HG02623 (cell line): ENCODE data around the gene SFMBT2.
"Not testable (repeated sequence)": the region's sequence is repeated elsewhere in the genome, so short reads cannot be mapped to it uniquely, and the experiment has no call there.

Source experiments
- ATAC-seq: cut with Tn5 transposase; IDR thresholded peaks from one replicate; pipeline ENCODE4 v1.9.1; 2021; ENCODE audit warnings: moderate library complexity; ENCODE audit not compliant: unreplicated experiment

The SFMBT2 gene

DNA sequence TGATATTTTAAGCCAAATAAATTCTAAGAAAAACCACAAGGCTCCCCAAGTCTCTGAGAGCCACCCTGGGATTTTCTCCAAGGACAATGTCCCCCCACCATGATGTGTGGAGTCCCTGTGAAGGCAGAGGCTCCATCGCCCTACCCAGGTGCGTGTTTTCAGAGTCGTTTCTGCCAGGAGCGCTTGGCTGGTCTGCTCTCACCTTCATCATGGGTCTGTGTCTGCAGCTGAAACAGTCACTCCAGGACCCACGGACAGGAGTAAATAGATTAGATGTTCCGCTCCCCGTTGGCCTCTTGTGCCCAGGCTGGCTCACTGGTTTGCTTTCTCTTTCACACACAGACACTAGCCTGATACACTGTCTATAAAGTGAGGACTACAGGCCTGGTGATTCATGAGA lies 217.5 kb downstream of the SFMBT2 start:
- no peak for ATAC-seq

DNA sequence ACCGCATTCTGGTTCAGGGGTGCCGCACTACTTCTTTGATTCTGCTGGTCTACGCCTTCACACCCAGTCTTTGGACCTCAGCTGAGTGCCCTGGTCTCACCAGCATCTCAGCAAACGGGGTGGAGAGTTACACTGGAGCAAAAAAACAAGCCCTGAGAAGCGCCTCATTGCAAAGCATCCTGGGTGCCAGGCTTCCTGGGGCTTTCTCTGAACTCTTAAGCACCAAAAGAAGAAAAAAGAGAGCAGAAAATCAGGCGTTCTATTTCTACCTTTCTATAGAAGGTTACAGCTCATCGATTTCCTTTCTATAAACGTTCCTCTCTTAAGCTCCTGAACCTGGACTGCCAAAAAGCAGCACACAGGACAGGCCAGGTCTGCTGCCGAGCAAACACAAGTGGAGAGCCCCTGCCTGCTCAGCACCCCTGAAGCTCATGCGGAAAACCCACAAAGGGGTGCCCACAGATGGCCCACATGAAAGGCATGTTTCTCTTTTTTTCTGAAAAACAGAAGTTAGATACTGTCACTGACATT lies 217.9 kb downstream of the SFMBT2 start:
- no peak for ATAC-seq

DNA sequence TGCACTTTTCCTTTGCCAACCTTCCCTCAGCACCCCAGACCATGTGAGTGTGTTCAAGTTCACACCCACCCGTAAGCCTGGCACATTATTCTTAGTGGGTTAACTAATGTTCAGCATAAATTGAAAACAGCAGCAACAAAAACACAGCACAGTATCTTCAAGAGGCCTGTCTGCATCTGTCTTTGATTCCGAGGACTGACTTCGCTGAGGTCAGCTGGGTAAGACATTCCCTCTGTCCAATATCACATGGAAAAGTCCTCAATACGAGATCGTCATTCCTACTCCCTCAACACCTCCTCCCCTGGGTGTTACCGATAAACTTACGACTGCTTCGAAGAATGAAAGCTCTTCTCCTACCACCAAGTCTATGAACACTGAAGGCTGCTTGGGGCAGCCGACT lies 218.8 kb downstream of the SFMBT2 start:
- no peak for ATAC-seq

DNA sequence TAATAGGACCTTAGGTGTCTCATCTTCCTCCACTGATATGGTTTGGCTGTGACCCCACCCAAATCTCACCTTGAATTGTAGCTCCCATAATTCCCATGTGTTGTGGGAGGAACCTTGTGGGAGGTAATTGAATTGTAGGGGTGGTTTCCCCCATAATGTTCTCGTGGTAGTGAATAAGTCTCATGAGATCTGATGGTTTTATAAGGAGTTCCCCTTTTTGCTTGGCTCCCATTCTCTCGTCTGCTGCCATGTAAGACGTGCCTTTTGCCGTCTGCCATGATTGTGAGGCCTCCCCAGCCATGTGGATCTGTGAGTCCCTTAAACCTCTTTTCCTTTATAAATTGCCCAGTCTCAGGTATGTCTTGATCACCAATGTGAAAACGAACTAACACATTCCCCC lies 220.1 kb downstream of the SFMBT2 start:
- not testable (repeated sequence) for ATAC-seq

DNA sequence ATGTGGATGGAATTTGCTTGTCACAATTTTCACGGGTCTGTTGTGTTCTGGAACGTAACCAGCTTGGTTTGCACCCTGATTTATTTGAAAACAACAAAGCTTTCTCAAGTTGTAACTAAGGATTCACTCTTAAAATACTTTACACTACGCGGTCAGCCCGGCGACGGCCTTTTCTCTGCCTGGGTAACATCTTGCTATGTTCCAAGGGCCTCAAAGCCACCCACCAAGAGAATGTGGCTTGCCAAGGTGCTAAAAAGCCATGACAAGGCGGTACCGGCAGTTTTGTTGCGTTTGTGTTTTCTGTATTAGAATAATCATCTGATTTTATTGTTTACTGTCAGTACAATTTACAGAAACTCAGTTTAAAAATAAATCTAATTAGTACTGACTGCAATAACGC lies 220.9 kb downstream of the SFMBT2 start:
- ATAC-seq: no peak

DNA sequence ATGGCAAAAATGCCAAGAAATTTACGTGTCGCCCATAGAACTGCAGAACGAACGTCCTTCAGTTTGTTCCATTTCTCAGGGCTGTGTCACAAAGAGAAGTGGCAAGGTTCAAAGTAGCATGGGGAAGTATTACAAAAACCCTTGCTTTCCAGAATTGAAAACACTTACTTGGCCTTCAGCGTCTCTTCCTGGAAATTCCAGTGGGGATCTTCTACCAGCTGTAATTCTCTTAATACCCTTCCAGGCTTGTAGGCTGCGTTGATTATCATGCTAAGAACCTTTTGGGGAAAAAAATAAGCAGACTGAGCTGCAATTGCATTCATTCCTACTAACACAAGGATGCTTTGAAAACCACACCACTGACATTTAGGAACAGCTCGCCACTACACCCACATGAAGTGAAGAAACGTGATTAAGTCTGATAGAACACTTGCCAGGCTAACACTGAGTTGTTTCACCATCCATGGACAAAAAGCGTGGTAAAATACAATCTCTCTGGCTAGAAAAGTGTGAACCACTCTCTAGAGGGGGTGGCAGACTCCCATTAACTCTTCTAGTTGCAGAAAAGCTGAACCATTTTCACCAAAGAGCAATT lies 222.3 kb downstream of the SFMBT2 start:
- no peak for ATAC-seq

DNA sequence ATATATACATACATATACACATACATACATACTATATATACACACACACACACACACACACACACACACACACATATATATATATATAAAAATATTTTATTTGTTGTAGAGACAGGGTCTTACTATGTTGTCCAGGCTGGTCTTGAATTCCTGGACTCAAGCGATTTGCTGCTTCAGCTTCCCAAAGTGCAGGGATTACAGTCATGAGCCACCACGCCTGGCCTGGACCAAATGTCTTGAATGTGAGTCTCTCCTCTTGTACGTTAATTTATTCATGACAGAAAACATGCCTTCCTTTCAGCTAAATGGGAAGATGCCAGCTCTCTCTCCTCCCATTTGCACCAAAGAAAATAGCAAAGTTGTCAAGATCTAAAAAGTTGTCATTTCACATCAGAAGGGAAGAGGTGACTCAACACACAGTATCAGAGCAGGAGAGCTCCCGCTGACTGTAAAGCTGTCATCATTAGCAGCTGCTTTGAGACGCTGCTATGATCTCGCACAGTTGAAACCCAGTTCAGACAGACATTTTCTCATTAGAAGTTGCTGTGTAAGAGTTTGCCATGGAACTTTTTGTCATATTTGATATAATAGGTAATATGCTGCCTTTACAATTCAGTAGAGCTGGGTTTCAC lies 224.3 kb downstream of the SFMBT2 start:
- ATAC-seq: no peak

DNA sequence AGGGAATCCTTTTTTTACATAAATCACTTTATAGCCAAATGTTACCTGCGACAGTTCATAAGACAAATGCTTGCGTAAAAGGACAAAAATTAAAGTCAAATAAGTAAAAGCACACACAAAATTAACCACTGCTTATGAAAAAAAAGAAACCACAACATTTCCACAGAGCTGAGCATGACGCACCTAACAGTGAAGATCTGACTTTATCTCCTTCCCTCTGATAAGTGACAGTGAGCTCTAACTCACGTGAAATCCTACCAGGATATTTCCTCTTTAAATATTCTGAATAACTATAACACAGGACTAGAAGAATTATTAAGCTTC lies 225.5 kb downstream of the SFMBT2 start:
- no peak for ATAC-seq

DNA sequence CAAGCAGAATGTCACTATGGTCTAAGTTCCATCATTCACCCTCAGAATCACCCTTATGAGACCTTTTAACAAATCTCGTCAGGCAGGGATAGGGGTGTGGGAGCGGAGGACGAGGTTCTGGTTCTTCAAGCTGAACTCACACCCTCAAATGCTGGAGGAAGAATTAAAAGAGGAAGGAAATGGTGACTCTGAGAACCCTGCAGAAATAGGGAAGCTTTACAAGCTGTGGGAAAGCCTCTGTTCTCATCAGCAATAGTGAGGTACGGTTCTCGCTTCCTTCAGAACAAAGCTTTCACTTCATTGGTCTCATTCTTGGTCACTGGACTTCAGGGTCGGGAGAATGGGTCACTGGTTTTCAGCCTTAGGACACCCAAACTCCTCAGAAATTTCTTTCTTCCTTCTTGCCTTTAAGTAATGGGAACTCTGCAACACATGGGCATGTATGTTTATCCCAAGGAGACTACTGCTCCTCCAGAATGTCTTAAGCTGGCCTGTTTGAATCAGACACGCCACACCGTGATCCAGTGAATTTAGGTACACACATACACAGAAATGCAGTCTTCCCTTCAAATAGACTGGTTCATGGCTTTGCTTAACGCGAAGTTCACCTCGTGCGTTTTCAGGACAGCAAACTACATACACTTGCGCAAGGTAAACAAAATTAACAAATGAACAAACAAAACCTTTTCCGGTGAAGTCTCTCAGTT lies 226.0 kb downstream of the SFMBT2 start:
- peak; percentile 69 for ATAC-seq

DNA sequence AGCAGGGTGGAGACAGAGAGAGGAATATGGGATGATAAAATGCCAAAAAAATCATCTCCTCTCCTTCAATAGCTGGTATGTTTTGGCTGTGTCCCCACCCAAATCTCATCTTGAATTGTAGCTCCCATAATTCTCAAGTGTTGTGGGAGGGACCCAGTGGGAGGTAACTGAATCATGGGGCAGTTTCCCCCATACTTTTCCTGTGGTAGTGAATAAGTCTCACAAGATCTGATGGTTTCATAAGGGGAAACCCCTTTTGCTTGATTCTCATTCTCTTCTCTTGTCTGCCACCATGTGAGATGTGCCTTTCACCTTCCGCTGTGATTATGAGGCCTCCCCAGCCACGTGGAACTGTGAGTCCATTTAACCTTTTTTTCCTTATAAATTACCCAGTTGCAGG lies 226.7 kb downstream of the SFMBT2 start:
- not testable (repeated sequence) for ATAC-seq

DNA sequence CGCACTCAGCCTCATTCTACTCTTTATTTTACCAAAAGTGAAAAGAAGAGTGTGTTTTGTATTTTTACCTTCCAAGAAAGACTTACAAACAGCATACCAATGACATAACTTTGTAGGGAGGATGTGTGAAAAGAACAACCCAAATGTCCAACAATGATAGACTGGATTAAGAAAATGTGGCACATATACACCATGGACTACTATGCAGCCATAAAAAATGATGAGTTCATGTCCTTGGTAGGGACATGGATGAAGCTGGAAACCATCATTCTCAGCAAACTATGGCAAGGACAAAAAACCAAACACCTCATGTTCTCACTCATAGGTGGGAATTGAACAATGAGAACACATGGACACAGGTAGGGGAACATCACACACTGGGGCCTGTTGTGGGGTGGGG lies 228.5 kb downstream of the SFMBT2 start:
- ATAC-seq: not testable (repeated sequence)

DNA sequence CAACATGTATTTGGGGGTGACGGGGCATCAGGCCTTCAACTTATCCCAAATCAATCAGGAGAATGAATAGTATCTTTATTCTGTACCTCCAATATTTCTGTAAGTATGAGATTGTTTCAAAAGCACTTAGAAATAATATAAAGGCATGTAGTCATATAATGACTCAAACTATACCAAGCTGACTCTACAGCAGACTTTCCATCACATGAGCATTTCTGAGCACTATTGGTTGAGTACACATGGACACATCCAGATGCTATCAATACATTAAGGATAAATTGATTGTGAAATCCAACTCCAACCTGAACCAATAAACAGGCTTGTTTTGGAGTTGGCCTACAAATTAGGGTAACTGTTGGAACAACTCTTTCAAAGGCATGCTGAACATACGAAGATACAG lies 229.4 kb downstream of the SFMBT2 start:
- no peak for ATAC-seq

DNA sequence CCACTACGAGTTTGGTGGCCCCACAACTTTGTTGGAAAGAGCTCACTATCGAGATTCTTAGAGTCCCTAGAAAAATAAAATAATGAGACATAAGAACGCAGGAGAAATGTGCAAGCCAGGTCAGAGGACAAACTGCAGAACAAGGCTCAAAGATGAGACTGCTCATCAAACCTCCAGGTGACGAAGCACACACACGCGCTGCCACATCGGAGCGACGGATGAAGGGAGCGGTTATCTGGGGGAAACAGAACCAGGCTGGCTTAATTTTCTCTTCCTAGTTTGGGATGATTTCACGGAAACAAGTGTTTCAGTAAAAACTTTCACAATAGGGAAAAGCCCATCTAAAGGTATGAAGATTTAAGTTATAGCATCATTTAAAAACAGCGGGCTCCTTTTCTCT lies 231.3 kb downstream of the SFMBT2 start:
- ATAC-seq: no peak

DNA sequence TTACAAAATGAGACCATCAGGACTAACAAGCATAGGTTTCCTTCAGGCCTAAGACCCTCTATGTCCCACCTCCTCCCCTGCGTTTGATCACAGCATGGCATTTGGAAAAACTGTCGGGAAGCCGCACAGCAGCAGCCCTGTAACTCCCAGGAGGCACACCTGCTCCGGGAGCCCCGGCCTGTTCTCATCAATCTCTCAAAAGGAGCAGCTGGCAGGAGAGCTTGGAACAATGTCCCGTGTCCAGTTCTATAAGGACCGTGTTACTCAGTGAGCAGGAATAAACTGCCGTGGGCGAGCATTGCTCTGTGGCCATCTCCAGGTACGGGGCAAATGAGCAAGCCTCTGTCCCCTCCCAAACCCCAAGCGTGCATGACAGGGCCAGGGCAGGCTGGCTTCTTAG lies 236.9 kb downstream of the SFMBT2 start:
- ATAC-seq: no peak

DNA sequence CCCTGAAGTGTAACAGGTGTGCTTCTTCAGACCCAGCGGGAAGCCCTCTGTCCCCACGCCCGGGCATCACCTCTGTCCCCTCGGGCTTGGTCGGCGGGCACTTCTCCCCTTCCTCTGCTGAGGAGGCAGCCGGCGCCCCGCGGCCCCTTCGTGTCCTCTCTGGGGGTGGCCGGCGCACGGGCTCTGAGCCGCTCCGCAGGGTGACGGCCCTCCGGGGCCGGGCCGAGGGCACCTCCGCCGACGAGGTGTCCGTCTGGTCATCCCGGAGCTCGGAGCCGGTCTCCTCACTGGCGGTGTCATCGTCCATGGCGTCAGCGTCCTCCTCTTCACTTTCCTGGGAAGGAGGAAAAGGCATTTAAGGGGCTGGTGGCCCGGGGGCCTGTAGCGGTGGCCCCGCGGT lies 239.0 kb downstream of the SFMBT2 start:
- ATAC-seq: no peak

DNA sequence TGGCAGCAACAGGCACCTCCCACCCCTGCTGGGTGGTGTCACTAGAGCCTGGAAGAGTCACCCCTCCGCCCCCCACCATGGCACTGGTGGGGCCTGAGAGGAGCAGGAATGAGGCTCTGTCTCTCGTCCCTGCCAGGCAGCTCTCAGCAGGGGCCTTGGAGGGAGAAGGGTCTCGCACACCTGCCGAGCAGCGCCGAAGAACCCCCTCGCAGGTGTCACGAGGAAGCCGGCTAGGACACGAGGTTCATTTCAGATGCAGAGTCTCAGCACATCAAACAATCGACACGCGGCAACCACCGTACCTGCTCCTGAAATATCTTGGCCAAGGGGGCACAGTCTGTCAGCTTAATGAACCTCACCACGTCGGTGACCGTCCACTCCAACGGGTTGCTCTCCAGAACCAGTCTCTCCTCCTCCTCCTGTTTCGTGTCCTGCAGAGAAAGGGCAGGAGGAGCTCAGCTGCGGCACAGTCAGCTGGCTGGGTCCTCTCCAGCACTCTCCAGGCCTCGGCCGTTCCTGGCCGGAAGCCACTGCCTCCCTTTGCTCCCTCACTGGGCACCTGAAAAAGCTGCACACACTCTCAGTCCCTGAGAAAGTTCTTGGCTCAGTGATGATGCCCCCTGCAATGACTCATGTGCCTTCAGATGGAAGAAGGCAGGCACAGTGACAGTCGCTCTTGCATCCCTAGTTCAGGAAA lies 240.1 kb downstream of the SFMBT2 start:
- no peak for ATAC-seq

DNA sequence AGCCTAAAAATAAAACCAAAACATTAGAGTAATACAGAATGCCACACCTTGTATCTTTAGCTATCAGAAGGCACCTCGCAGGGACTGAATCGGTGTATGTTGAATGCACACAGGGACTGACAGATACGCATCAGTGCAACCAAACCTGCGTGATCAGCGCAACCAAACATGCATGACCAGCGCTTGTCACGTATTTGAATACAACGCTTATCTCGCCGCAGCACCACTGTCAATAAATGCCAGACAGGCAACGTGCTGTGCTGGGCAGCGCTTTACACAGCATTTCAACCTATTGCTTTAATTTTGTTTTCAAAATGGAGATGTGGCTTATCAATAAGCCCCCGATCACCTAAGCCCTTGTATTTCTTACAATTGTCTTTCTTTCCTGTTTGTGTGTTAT lies 242.4 kb downstream of the SFMBT2 start:
- no peak for ATAC-seq

DNA sequence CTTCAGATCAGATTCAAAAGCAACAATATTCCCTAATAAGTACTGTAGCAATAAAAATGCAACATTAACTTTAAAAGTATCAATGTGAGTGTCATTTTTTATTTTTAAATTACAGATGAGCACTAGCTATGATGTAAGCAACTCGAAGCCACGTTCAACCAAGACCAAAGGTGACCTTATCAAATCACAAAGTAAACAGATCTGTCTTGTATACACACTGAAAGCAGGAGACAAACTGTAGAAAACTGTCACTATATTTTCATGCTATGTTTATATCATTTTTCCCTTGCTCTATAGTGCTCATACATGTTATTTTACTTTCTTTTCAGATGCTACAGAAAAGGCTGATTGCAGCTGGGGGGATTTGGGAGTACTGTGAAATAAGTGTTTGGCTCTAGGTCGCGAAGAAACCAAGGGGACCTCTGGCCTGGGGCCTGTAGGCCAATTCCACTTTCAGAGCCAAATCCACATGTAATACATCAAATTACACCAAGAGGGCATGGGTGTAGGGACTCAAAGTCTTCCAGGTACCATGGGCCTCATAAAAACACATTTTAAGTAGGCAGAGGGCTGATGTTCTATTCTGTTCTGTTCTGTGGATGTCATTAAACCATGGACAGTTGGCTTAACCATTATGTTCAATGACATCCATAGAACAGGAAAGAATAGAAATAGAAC lies 245.2 kb downstream of the SFMBT2 start:
- no peak for ATAC-seq

DNA sequence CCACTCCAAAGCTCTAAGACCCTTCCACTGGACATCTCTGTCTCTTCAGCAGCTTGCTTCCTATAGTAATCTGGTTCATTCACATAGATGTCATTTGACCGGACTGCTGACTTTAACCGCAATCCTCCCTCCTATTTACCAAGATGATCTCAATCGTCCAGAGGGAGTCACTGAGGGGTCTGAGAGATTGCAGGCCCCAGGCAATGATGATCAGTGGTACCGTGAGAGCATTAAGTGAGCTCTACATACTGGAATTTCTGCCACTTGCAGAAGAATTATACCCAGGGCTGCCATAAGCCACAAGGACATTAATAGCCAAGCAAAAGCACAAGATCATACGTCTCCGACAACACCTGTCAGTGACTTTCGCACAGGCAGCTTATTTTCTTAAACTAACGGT lies 245.9 kb downstream of the SFMBT2 start:
- no peak for ATAC-seq

DNA sequence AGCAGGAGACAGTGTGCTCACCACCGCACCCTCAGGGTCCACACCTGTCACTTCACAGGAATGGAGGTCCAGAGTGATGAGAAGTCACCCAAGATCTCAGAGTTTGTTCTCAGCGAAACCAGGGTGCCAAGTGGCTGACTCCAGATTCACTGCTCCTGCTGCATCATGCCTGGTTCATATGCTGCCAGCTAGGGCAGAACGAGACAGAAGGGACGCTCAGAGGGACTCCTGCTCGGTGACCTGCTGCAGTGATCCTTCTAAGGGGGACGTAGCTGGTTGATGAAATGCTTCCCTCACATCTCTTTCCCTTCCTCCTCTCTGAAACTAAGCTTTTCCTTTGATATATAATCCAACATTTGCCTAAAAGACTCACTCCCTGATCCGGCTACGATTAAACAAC lies 248.5 kb downstream of the SFMBT2 start:
- no peak for ATAC-seq
